ENCODE results near the gene ONECUT3. TPM values are rescaled to one million over a fixed set of nuclear protein-coding genes. Genes with fewer than 3 reads are reported as not detected.
A peak's percentile ranks its signal among the peaks of the same experiment; 100 is the strongest.

Gene ONECUT3
- total and polyA plus RNA-seq, 9 of the 15 experiments (the other 6 are each of a cell fraction or from before 2014, with no cell fraction given), result not detected

DNA sequence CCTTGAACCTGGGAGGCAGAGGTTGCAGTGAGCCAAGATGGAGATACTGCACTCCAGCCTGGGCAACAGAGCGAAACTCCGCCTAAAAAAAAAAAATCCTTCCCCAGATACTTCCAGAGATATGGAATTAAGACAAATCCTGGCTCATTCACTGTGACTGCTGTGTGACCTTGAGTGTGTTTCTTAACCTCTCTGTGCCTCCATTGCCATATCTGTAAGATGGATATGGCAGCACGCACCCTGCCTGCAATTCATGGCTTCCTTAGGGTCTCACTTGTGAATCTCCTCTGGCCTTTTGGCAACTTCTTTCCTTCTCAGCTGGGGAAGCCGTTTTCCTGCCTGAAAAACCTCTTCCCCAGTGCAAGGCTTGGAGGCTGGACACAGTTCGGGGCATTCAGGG, 33.8 kb upstream of the ONECUT3 start:
- peak overlapping the region in 1 of 2 experiments; percentile 17; a peak in 1 of 4 replicates for H3K9ac ChIP-seq (ENCODE audit: insufficient read depth in 1 of 2, low read depth in 2 of 2, low read length in 2 of 2)
- H3K9me1 ChIP-seq (ENCODE audit: control insufficient read depth, insufficient read depth, low read length), result no peaks in the 10 kb centered on the region
- H3K27ac ChIP-seq (ENCODE audit: extremely low read depth, low read depth, low read length), result no peak overlapping the region
- no peaks in the 10 kb centered on the region for H3K9me3 ChIP-seq (replicated peaks; ENCODE audit: control insufficient read depth, insufficient read depth, low read depth, low read length)
- H3K4me1 ChIP-seq (replicated peaks in 1 of 2; ENCODE audit: control insufficient read depth in 2 of 2, insufficient read depth in 2 of 2, low read length in 2 of 2), result peaks cover 0 to 17% of the 10 kb centered on the region in 2 experiments; a peak in 2 of 5 replicates
- intact Hi-C loops (cut with micrococcal nuclease), result no loop called here
- H2AFZ ChIP-seq (ENCODE audit: low read depth, low read length), result no peak overlapping the region
- BruUV-seq (replicated peaks), result no TSS peak
- 0 out of 2 replicates have a peak, but pooled peaks cover 4% of the 10 kb centered on the region for H4K20me1 ChIP-seq (replicated peaks; ENCODE audit: control insufficient read depth, insufficient read depth, low read length)
- in situ Hi-C loops (cut with MboI), result no loop called here
- POLR2A ChIA-PET, result no interaction called here
- H3K36me3 ChIP-seq (ENCODE audit: control insufficient read depth, insufficient read depth, low read length), result no peaks in the 10 kb centered on the region
- peaks cover 3 to 28% of the 10 kb centered on the region in 2 experiments; a peak in 4 of 5 replicates for H3K27me3 ChIP-seq (ENCODE audit: control insufficient read depth in 2 of 2, insufficient read depth in 2 of 2, low read length in 2 of 2)
- no peak for ATAC-seq
- CTCF ChIA-PET (ENCODE audit: low intra/inter-chr PET ratio), result no interaction called here
- H3K79me2 ChIP-seq (ENCODE audit: control insufficient read depth, insufficient read depth, low read length), result no peaks in the 10 kb centered on the region
- H3K4me3 ChIP-seq, result no peak overlapping the region
- FAIRE-seq, result no peak
- no peak overlapping the region for H3K4me2 ChIP-seq (ENCODE audit: insufficient read depth, low read length)
- WGBS (ENCODE audit: insufficient coverage, low coverage, missing lambda C conversion rate), result 16% methylated on average over 5 of the region's 5 CpGs
- DNase-seq (ENCODE audit: extremely low read depth in 1 of 4, low spot score in 3 of 4), result no peak
- TF ChIP-seq BCOR (IDR thresholded peaks at IDR 0.05) (peak; percentile 94), KDM1A (IDR thresholded peaks at IDR 0.05) (peak; percentile 23 to 59; a peak in 2 of 4 replicates), RFX1 (IDR thresholded peaks at IDR 0.05) (no peak), PTBP1 (IDR thresholded peaks at IDR 0.05; ENCODE audit: low read depth, low read length) (peak; percentile 71; the same call in 1 of the 2 replicates), RBM25 (IDR thresholded peaks at IDR 0.05; ENCODE audit: low read depth, low read length, severe bottlenecking) (peak; percentile 88), ADNP (tag; IDR thresholded peaks at IDR 0.05) (0 out of 2 replicates have a peak, but pooled peaks have one; percentile 20), ZFP36 (IDR thresholded peaks at IDR 0.05; ENCODE audit: low read depth, low read length, partially characterized antibody) (peak; percentile 85), HDAC2 (IDR thresholded peaks at IDR 0.05) (0 out of 2 replicates have a peak, but pooled peaks have one; percentile 50), SMARCA5 (IDR thresholded peaks at IDR 0.05) (peak; percentile 84), CHD2 (IDR thresholded peaks at IDR 0.05; ENCODE audit: low read depth, low read length) (no peak)
